Activated T-cell treated with anti-CD3 and anti-CD28 coated beads, Interleukin-2, amount 50 U/mL, for 72 hours (primary cell): ENCODE results near the gene C1orf50. TPM values are rescaled to one million over a fixed set of nuclear protein-coding genes. Genes with fewer than 3 reads are reported as not detected.
A peak's percentile ranks its signal among the peaks of the same experiment; 100 is the strongest.
"Not testable (repeated sequence)": the region's sequence is repeated elsewhere in the genome, so short reads cannot be mapped to it uniquely, and the experiment has no call there.

ENCODE experiments used
- ATAC-seq, 2 donors: fragments of 150-1000 bp; cut with Tn5 transposase; replicated peaks in 1 of 2; 2 replicates each; pipeline ENCODE4 v1.10.0; 2021; ENCODE audit warnings: moderate library complexity in 2 of 2, mild to moderate bottlenecking in 1 of 2
- DNase-seq, 2 donors: peaks; one replicate each; pipeline ENCODE4 v3.0.0; 2021 to 2022; ENCODE audit warnings: mixed read lengths in 1 of 2
- H3K27ac Mint-ChIP-seq: one replicate; pipeline ENCODE4 v1.8.0; 2022; ENCODE audit warnings: mild to moderate bottlenecking, moderate library complexity, mixed read lengths
- H3K27me3 Mint-ChIP-seq: one replicate; pipeline ENCODE4 v1.8.0; 2022; ENCODE audit warnings: low read depth, mixed read lengths
- H3K36me3 Mint-ChIP-seq, 2 donors: one replicate each; pipeline ENCODE4 v1.8.0; 2022; ENCODE audit warnings: mixed read lengths in 2 of 2, mild to moderate bottlenecking in 1 of 2; ENCODE audit not compliant: insufficient read depth in 2 of 2
- H3K4me1 Mint-ChIP-seq: one replicate; pipeline ENCODE4 v1.8.0; 2022; ENCODE audit warnings: low read depth, mixed read lengths
- H3K4me3 Mint-ChIP-seq, 2 donors: one replicate each; pipeline ENCODE4 v1.8.0; 2022; ENCODE audit warnings: mild to moderate bottlenecking in 2 of 2, mixed read lengths in 2 of 2, moderate library complexity in 2 of 2
- H3K9me3 Mint-ChIP-seq, 2 donors: one replicate each; pipeline ENCODE4 v1.8.0; 2022; ENCODE audit warnings: mixed read lengths in 2 of 2
- total RNA-seq, 2 donors: library from RNA; stranded (reverse); gene quantifications; one replicate each; pipeline ENCODE4 v1.2.3, GENCODE V29; 2022

The C1orf50 gene
- total RNA-seq, 2 donors from 2014 or later: 11.7 to 12.2 TPM

GRCh38 chr1:42743317-42744147 is 23.5 kb upstream of the C1orf50 start:
- Mint-ChIP-seq H3K4me3 (no peak overlapping the region), H3K36me3 (no peaks in the 10 kb centered on the region), H3K27me3 (no peaks in the 10 kb centered on the region), H3K4me1 (no peaks in the 10 kb centered on the region), H3K9me3 (no peaks in the 10 kb centered on the region), H3K27ac (no peak overlapping the region)
- DNase-seq (no peak), ATAC-seq (no peak)

DNA sequence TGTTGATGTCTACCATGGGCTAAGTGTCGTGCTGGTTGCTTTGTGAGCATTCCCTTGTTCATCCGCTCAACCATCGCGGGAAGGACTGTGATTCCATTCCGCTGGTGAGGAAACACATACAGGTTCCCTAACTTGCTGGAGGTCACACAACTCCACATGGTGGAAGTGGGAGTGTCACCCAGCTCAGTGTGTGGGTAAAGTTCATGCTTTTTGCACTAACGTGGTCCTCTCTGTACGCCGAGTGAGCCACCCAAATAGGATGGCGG is 23.0 kb upstream of the C1orf50 start:
- Mint-ChIP-seq H3K9me3 (no peaks in the 10 kb centered on the region), H3K4me3 (no peak overlapping the region), H3K27me3 (no peaks in the 10 kb centered on the region), H3K4me1 (no peaks in the 10 kb centered on the region), H3K27ac (no peak overlapping the region), H3K36me3 (no peaks in the 10 kb centered on the region)
- ATAC-seq: no peak
- DNase-seq: no peak

DNA sequence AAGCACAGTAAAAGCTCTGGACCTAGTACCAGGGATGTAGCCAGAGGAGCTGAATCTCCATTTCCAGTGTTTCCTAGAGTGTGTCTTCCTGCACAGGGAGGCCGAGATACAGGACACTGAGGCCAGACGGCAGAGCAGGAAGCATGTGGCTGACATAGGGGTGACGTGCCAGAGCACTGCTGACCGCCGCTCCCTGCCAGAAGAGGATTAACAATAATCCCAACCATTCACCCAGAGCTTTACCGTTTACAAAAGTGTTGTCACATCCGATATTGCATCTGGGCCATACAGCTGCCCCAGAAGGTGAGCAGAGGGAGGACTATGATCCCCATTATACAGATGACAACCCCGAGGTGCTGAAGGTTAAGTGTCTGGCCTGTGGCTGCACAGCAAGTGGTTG is 21.2 kb upstream of the C1orf50 start:
- ATAC-seq (no peak), DNase-seq (no peak)
- Mint-ChIP-seq H3K4me3 (no peak overlapping the region), H3K27me3 (no peaks in the 10 kb centered on the region), H3K36me3 (peaks cover 4 to 5% of the 10 kb centered on the region in 2 donors), H3K9me3 (no peaks in the 10 kb centered on the region), H3K27ac (no peak overlapping the region), H3K4me1 (no peaks in the 10 kb centered on the region)

GRCh38 chr1:42746436-42747105 is 20.5 kb upstream of the C1orf50 start:
- DNase-seq (no peak), ATAC-seq (no peak)
- Mint-ChIP-seq H3K4me3 (no peak overlapping the region), H3K27me3 (no peaks in the 10 kb centered on the region), H3K4me1 (no peaks in the 10 kb centered on the region), H3K27ac (no peak overlapping the region), H3K9me3 (no peaks in the 10 kb centered on the region), H3K36me3 (peaks cover 5 to 6% of the 10 kb centered on the region in 2 donors)

GRCh38 chr1:42747125-42747524 is 19.9 kb upstream of the C1orf50 start:
- DNase-seq: peak; percentile 38 to 42
- Mint-ChIP-seq H3K27ac (no peak overlapping the region), H3K4me3 (no peak overlapping the region), H3K36me3 (peaks cover 9 to 10% of the 10 kb centered on the region in 2 donors), H3K27me3 (no peaks in the 10 kb centered on the region), H3K4me1 (no peaks in the 10 kb centered on the region), H3K9me3 (no peaks in the 10 kb centered on the region)
- peak in 1 of 2 donors; percentile 36 for ATAC-seq

- ATAC-seq (no peak), DNase-seq (no peak)
- Mint-ChIP-seq H3K4me1 (no peaks in the 10 kb centered on the region), H3K36me3 (peaks cover 10 to 11% of the 10 kb centered on the region in 2 donors), H3K9me3 (no peaks in the 10 kb centered on the region), H3K4me3 (no peak overlapping the region), H3K27ac (no peak overlapping the region), H3K27me3 (no peaks in the 10 kb centered on the region)
These were observed 19.0 kb upstream of the C1orf50 start for GRCh38 chr1:42748021-42748420.

GRCh38 chr1:42748461-42749410 is 18.3 kb upstream of the C1orf50 start:
- no peaks in the 10 kb centered on the region for H3K9me3 Mint-ChIP-seq
- no peak for DNase-seq
- H3K4me3 Mint-ChIP-seq: no peak overlapping the region
- no peak overlapping the region for H3K27ac Mint-ChIP-seq
- ATAC-seq: no peak
- peaks cover 10 to 11% of the 10 kb centered on the region in 2 donors for H3K36me3 Mint-ChIP-seq
- H3K27me3 Mint-ChIP-seq: no peaks in the 10 kb centered on the region
- no peaks in the 10 kb centered on the region for H3K4me1 Mint-ChIP-seq

DNA sequence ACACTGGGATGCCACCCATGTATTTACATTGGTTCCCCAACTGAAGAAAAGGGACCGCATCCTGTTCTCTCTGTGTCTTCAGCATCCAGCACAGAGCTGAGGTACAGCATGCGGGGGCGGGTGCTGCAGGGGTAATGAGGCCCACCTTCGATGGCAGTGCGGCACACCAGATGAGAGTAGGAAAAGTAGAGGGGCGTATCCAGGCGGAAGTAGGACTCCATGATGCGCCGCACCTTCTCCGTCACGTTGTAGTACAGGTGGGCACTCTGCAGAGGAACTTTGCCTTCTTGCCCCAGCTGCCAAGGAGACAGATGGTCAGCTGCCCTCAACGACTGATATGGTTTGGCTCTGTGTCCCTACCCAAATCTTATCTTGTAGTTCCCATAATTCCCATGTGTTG is 17.0 kb upstream of the C1orf50 start:
- Mint-ChIP-seq H3K9me3 (no peaks in the 10 kb centered on the region), H3K4me3 (no peak overlapping the region), H3K36me3 (peaks cover 10 to 17% of the 10 kb centered on the region in 2 donors)

GRCh38 chr1:42751511-42752070 is 15.5 kb upstream of the C1orf50 start:
- H3K27me3 Mint-ChIP-seq, H3K27ac Mint-ChIP-seq, H3K4me1 Mint-ChIP-seq, DNase-seq, ATAC-seq, H3K4me3 Mint-ChIP-seq, H3K9me3 Mint-ChIP-seq: not testable (repeated sequence)
- peaks cover 10 to 24% of the 10 kb centered on the region in 2 donors for H3K36me3 Mint-ChIP-seq

More for the DNA sequence above, 17.0 kb upstream of the C1orf50 start:
- H3K4me1 Mint-ChIP-seq: no peaks in the 10 kb centered on the region
- ATAC-seq: no peak
- no peaks in the 10 kb centered on the region for H3K27me3 Mint-ChIP-seq
- DNase-seq: no peak
- H3K27ac Mint-ChIP-seq: no peak overlapping the region

DNA sequence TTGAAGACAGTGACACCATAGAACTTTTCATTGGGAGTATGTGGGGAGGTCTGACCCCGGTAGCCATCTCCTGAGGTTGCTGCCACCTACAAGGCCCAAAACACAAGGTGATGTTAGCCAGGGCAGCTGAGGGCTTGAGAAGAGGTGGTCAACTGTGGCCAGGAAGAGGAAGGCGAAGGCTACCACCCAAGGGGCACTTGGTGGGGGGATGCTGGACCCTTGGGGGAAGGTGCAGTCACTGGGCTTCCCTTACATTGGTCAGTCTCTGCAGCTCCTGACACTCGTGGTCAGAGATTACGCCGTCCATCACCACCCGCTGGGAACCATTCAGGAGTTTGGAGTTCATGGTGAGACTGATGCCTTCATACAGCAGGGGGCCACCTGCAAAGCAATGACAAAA is 14.8 kb upstream of the C1orf50 start:
- H3K27ac Mint-ChIP-seq: no peak overlapping the region
- peaks cover 7% of the 10 kb centered on the region for H3K4me1 Mint-ChIP-seq

DNA sequence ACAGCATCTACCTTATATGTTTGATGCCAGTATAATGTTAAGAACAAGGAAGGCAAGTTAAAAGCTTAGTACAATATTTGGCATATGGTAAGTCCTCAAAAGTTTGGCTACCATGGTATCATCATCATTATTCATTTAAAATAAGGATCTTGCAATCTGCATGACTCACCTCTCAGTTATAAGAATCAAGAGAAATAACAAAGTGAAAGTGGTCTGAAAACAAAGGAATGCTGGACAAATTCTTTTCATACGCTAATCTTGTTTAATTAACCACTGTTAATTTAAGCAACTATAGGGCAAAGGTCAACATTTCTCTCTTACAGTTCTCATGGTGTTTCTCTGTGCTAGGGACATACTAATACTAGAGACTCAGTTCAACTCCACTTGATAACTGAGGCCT is 14.0 kb upstream of the C1orf50 start:
- H3K4me3 Mint-ChIP-seq: no peak overlapping the region
- H3K27me3 Mint-ChIP-seq: no peaks in the 10 kb centered on the region
- no peaks in the 10 kb centered on the region for H3K9me3 Mint-ChIP-seq
- peaks cover 13 to 29% of the 10 kb centered on the region in 2 donors for H3K36me3 Mint-ChIP-seq
- ATAC-seq (no peak), DNase-seq (no peak)
- H3K27ac Mint-ChIP-seq: no peak overlapping the region
- peaks cover 7% of the 10 kb centered on the region for H3K4me1 Mint-ChIP-seq

More for the DNA sequence above, 14.8 kb upstream of the C1orf50 start:
- Mint-ChIP-seq H3K4me3 (no peak overlapping the region), H3K36me3 (peaks cover 13 to 28% of the 10 kb centered on the region in 2 donors), H3K27me3 (no peaks in the 10 kb centered on the region), H3K9me3 (no peaks in the 10 kb centered on the region)
- DNase-seq (no peak), ATAC-seq (no peak)

DNA sequence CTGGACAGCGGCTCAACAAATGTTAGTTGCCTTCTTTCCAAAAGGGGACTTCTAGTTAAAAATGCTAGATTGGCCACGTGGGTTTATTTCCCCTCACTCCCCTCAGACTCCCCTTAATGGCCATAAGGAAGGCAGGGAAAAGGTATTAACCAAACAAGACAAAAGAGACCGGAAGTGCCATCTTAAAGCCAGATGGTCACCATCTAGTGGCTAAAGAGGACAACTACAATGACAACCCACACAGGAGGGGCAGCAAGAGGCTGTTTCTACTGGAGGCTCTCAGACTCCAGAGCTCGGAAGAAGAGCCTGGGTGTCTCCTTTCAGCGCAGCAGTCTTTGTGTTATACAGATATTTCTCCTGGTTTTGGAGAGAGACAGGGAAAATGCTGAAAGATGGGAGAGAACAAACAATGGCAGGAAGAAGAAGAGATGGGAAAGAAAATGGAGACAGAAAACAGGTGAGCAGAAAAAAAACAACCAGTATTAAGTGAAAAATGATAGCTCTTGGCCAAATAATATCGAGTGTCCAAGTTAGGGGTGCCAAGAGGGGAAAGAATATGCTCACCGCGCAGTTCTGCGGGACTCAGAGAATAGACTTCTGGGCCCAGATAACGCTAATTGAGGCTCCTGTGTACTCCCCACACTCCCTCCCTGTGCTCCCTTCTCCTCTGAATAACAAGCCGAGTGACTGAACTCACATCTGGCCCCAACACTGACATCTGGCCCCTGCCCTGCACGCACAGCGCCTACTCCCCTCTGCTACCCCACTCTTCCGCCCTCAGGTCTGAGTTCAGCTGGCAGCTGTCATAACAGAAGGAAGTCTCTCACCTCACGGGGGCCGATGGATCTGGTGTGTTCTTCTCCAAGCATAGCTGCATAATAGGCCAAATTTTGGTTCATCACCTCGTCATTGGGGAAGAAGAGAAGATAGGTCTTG is 9.8 kb upstream of the C1orf50 start:
- ATAC-seq (peak in 1 of 2 donors; percentile 33), DNase-seq (peak in 1 of 2 donors; percentile 12)
- no peak overlapping the region for H3K27ac Mint-ChIP-seq
- no peaks in the 10 kb centered on the region for H3K9me3 Mint-ChIP-seq
- H3K36me3 Mint-ChIP-seq: peaks cover 3 to 21% of the 10 kb centered on the region in 2 donors
- peaks cover 7% of the 10 kb centered on the region for H3K4me1 Mint-ChIP-seq
- H3K27me3 Mint-ChIP-seq: no peaks in the 10 kb centered on the region
- no peak overlapping the region for H3K4me3 Mint-ChIP-seq
